Immature natural killer cell (primary cell): ENCODE results near the gene TNKS2. TPM values are rescaled to one million over a fixed set of nuclear protein-coding genes. Genes with fewer than 3 reads are reported as not detected.

Source experiments
- DNase-seq, 3 donors: peaks; one replicate each; pipeline ENCODE4 v3.0.0; 2022; ENCODE audit warnings: mixed read lengths in 1 of 3
- H3K27ac Mint-ChIP-seq, 6 donors: one replicate each; pipeline ENCODE4 v1.8.0; 2020; ENCODE audit warnings: mixed read lengths in 6 of 6, mild to moderate bottlenecking in 5 of 6, inconsistent platforms in 4 of 6, moderate library complexity in 3 of 6
- H3K27me3 Mint-ChIP-seq, 3 donors: one replicate each; pipeline ENCODE4 v1.8.0; 2020 to 2021; ENCODE audit warnings: low read depth in 3 of 3, mild to moderate bottlenecking in 3 of 3, mixed read lengths in 3 of 3, moderate library complexity in 3 of 3, inconsistent platforms in 1 of 3
- H3K36me3 Mint-ChIP-seq, 3 donors: one replicate each; pipeline ENCODE4 v1.8.0; 2020; ENCODE audit warnings: mixed read lengths in 3 of 3, inconsistent platforms in 2 of 3, mild to moderate bottlenecking in 2 of 3
- H3K4me1 Mint-ChIP-seq, 2 donors: one replicate each; pipeline ENCODE4 v1.8.0; 2020; ENCODE audit warnings: inconsistent platforms in 2 of 2, mild to moderate bottlenecking in 2 of 2, mixed read lengths in 2 of 2, moderate library complexity in 1 of 2
- H3K4me3 Mint-ChIP-seq, 5 donors: one replicate each; pipeline ENCODE4 v1.8.0; 2020; ENCODE audit warnings: mild to moderate bottlenecking in 5 of 5, mixed read lengths in 5 of 5, inconsistent platforms in 3 of 5, moderate library complexity in 3 of 5
- H3K9me3 Mint-ChIP-seq, 6 donors: one replicate each; pipeline ENCODE4 v1.8.0; 2020; ENCODE audit warnings: mild to moderate bottlenecking in 6 of 6, mixed read lengths in 6 of 6, inconsistent platforms in 4 of 6, moderate library complexity in 3 of 6
- polyA plus RNA-seq, 3 donors: library from polyadenylated mRNA; unstranded; fragments of 300-500 nt; fragmentation: Illumina TruSeq; gene quantifications; one replicate each; pipeline ENCODE4 v1.2.3, GENCODE V29; 2021

The TNKS2 gene
- polyA plus RNA-seq, 3 donors from 2014 or later: 21.9 to 31.1 (median 25.3) TPM

GRCh38 chr10:91860885-91861284, 62.7 kb downstream of the TNKS2 start:
- Mint-ChIP-seq H3K36me3 (peaks cover 15 to 69% (median 26%) of the 10 kb centered on the region in 3 donors), H3K27me3 (peaks cover 0 to 2% (median 0%) of the 10 kb centered on the region in 3 donors), H3K4me3 (no peak overlapping the region), H3K9me3 (peaks cover 0 to 1% (median 0%) of the 10 kb centered on the region in 6 donors), H3K27ac (peak overlapping the region in 2 of 6 donors; percentile 17 to 75), H3K4me1 (no peaks in the 10 kb centered on the region)
- no peak for DNase-seq

- H3K4me1 Mint-ChIP-seq: no peaks in the 10 kb centered on the region
- H3K9me3 Mint-ChIP-seq: peaks cover 0 to 1% (median 0%) of the 10 kb centered on the region in 6 donors
- no peak overlapping the region for H3K4me3 Mint-ChIP-seq
- no peaks in the 10 kb centered on the region for H3K27me3 Mint-ChIP-seq
- no peak for DNase-seq
- peaks cover 10 to 45% (median 11%) of the 10 kb centered on the region in 3 donors for H3K36me3 Mint-ChIP-seq
- H3K27ac Mint-ChIP-seq: peak overlapping the region in 1 of 6 donors; percentile 48
Measured at GRCh38 chr10:91864099-91864498, 65.9 kb downstream of the TNKS2 start.

GRCh38 chr10:91864744-91865143, 66.5 kb downstream of the TNKS2 start:
- Mint-ChIP-seq H3K4me3 (no peak overlapping the region), H3K9me3 (peaks cover 0 to 1% (median 0%) of the 10 kb centered on the region in 6 donors), H3K36me3 (peaks cover 10 to 45% (median 11%) of the 10 kb centered on the region in 3 donors), H3K4me1 (no peaks in the 10 kb centered on the region), H3K27me3 (no peaks in the 10 kb centered on the region), H3K27ac (no peak overlapping the region)
- no peak for DNase-seq

- Mint-ChIP-seq H3K27ac (peak overlapping the region in 1 of 6 donors; percentile 15), H3K36me3 (peaks cover 10 to 39% (median 11%) of the 10 kb centered on the region in 3 donors), H3K4me1 (no peaks in the 10 kb centered on the region), H3K27me3 (no peaks in the 10 kb centered on the region), H3K9me3 (peaks cover 0 to 1% (median 0%) of the 10 kb centered on the region in 6 donors), H3K4me3 (no peak overlapping the region)
- no peak for DNase-seq
Measured at GRCh38 chr10:91865562-91866081, 67.4 kb downstream of the TNKS2 start.

- H3K27ac Mint-ChIP-seq: no peak overlapping the region
- DNase-seq: no peak
- peaks cover 0 to 5% (median 1%) of the 10 kb centered on the region in 3 donors for H3K27me3 Mint-ChIP-seq
- no peaks in the 10 kb centered on the region for H3K9me3 Mint-ChIP-seq
- no peak overlapping the region for H3K4me3 Mint-ChIP-seq
- H3K36me3 Mint-ChIP-seq: no peaks in the 10 kb centered on the region
- no peaks in the 10 kb centered on the region for H3K4me1 Mint-ChIP-seq
Measured at GRCh38 chr10:91875156-91875555, 76.9 kb downstream of the TNKS2 start.

GRCh38 chr10:91875779-91876178, 77.6 kb downstream of the TNKS2 start:
- Mint-ChIP-seq H3K4me1 (no peaks in the 10 kb centered on the region), H3K27me3 (peaks cover 0 to 5% (median 4%) of the 10 kb centered on the region in 3 donors), H3K36me3 (no peaks in the 10 kb centered on the region), H3K9me3 (no peaks in the 10 kb centered on the region), H3K27ac (no peak overlapping the region), H3K4me3 (no peak overlapping the region)
- DNase-seq: no peak

- H3K36me3 Mint-ChIP-seq: no peaks in the 10 kb centered on the region
- H3K9me3 Mint-ChIP-seq: peaks cover 0 to 2% (median 0%) of the 10 kb centered on the region in 6 donors
- DNase-seq: no peak
- peaks cover 0 to 4% (median 0%) of the 10 kb centered on the region in 3 donors for H3K27me3 Mint-ChIP-seq
- H3K4me1 Mint-ChIP-seq: no peaks in the 10 kb centered on the region
- H3K27ac Mint-ChIP-seq: no peak overlapping the region
- no peak overlapping the region for H3K4me3 Mint-ChIP-seq
Measured at GRCh38 chr10:91879515-91880170, 81.4 kb downstream of the TNKS2 start.

- DNase-seq: no peak
- H3K4me3 Mint-ChIP-seq: no peak overlapping the region
Measured at GRCh38 chr10:91880310-91880709, 82.1 kb downstream of the TNKS2 start.

GRCh38 chr10:91883549-91884444, 85.6 kb downstream of the TNKS2 start:
- no peak overlapping the region for H3K27ac Mint-ChIP-seq
- peaks cover 2 to 10% (median 6%) of the 10 kb centered on the region in 3 donors for H3K27me3 Mint-ChIP-seq
- DNase-seq: no peak
- peaks cover 9 to 15% of the 10 kb centered on the region in 2 donors for H3K4me1 Mint-ChIP-seq
- H3K36me3 Mint-ChIP-seq: no peaks in the 10 kb centered on the region
- H3K9me3 Mint-ChIP-seq: peaks cover 0 to 2% (median 0%) of the 10 kb centered on the region in 6 donors
- no peak overlapping the region for H3K4me3 Mint-ChIP-seq

More at GRCh38 chr10:91880310-91880709, 82.1 kb downstream of the TNKS2 start:
- no peaks in the 10 kb centered on the region for H3K4me1 Mint-ChIP-seq
- H3K27me3 Mint-ChIP-seq: peaks cover 0 to 4% (median 0%) of the 10 kb centered on the region in 3 donors
- H3K36me3 Mint-ChIP-seq: no peaks in the 10 kb centered on the region
- peaks cover 0 to 2% (median 0%) of the 10 kb centered on the region in 6 donors for H3K9me3 Mint-ChIP-seq
- no peak overlapping the region for H3K27ac Mint-ChIP-seq

- no peak for DNase-seq
- H3K27me3 Mint-ChIP-seq: peaks cover 4 to 13% (median 6%) of the 10 kb centered on the region in 3 donors
- H3K36me3 Mint-ChIP-seq: no peaks in the 10 kb centered on the region
- peaks cover 0 to 2% (median 0%) of the 10 kb centered on the region in 6 donors for H3K9me3 Mint-ChIP-seq
- no peak overlapping the region for H3K4me3 Mint-ChIP-seq
- H3K4me1 Mint-ChIP-seq: peaks cover 9 to 20% of the 10 kb centered on the region in 2 donors
- H3K27ac Mint-ChIP-seq: no peak overlapping the region
Measured at GRCh38 chr10:91884536-91884935, 86.3 kb downstream of the TNKS2 start.

- Mint-ChIP-seq H3K4me1 (peaks cover 9 to 21% of the 10 kb centered on the region in 2 donors), H3K36me3 (no peaks in the 10 kb centered on the region), H3K27me3 (peaks cover 4 to 13% (median 6%) of the 10 kb centered on the region in 3 donors), H3K27ac (no peak overlapping the region), H3K9me3 (peaks cover 0 to 2% (median 0%) of the 10 kb centered on the region in 6 donors), H3K4me3 (peak overlapping the region in 1 of 5 donors; percentile 2)
- DNase-seq: no peak
Measured at GRCh38 chr10:91885362-91886079, 87.3 kb downstream of the TNKS2 start.

- H3K36me3 Mint-ChIP-seq: no peaks in the 10 kb centered on the region
- H3K27ac Mint-ChIP-seq: no peak overlapping the region
- peaks cover 4 to 13% (median 6%) of the 10 kb centered on the region in 3 donors for H3K27me3 Mint-ChIP-seq
- no peak for DNase-seq
- peak overlapping the region; percentile 73 to 93 (median 85) for H3K4me3 Mint-ChIP-seq
- peaks cover 9 to 21% of the 10 kb centered on the region in 2 donors for H3K4me1 Mint-ChIP-seq
- H3K9me3 Mint-ChIP-seq: peaks cover 0 to 2% (median 0%) of the 10 kb centered on the region in 6 donors
Measured at GRCh38 chr10:91886954-91887271, 88.7 kb downstream of the TNKS2 start.
